CD14-positive monocyte (primary cell): ENCODE data around the gene RAI1. TPM values are rescaled to one million over a fixed set of nuclear protein-coding genes. Genes with fewer than 3 reads are reported as not detected.

Experiments
- DNase-seq, 3 donors: peaks; one replicate each; pipeline ENCODE4 v3.0.0-alpha.2; 2011 to 2022
- H2AFZ ChIP-seq: 2 replicates; pipeline ENCODE4 v1.6.0; 2012; ENCODE audit warnings: mild to moderate bottlenecking, low read depth, low read length, inconsistent platforms; ENCODE audit not compliant: insufficient read depth, poor library complexity, severe bottlenecking
- H3K27ac ChIP-seq, 2 donors: 1 replicate in 1 of 2; 2 replicates in 1 of 2; pipeline ENCODE4 v1.5.1; 2012 to 2013; ENCODE audit warnings: low read length in 2 of 2, control low read depth in 1 of 2, inconsistent platforms in 1 of 2, low read depth in 1 of 2, mild to moderate bottlenecking in 1 of 2
- H3K27me3 ChIP-seq, 2 donors: one replicate each; pipeline versions ENCODE4 v1.6.0 to v1.6.1; 2011 to 2013; ENCODE audit warnings: low read length in 2 of 2; ENCODE audit not compliant: control insufficient read depth in 2 of 2, insufficient read depth in 2 of 2
- H3K36me3 ChIP-seq, 2 donors: replicated peaks in 1 of 2; 1 replicate in 1 of 2; 2 replicates in 1 of 2; pipeline versions ENCODE4 v1.5.1 to v1.6.1; 2012 to 2013; ENCODE audit warnings: low read length in 2 of 2, control low read depth in 1 of 2, inconsistent platforms in 1 of 2, mild to moderate bottlenecking in 1 of 2; ENCODE audit not compliant: insufficient read depth in 2 of 2, control insufficient read depth in 1 of 2
- H3K4me1 ChIP-seq, 2 donors: 1 replicate in 1 of 2; 2 replicates in 1 of 2; pipeline versions ENCODE4 v1.5.1 to v1.6.1; 2012 to 2013; ENCODE audit warnings: low read length in 2 of 2, control low read depth in 1 of 2, inconsistent platforms in 1 of 2, mild to moderate bottlenecking in 1 of 2, moderate library complexity in 1 of 2; ENCODE audit not compliant: insufficient read depth in 2 of 2, control insufficient read depth in 1 of 2
- H3K4me2 ChIP-seq: replicated peaks from 2 replicates; pipeline ENCODE3; 2012; ENCODE audit warnings: low read length, moderate library complexity, mild to moderate bottlenecking; ENCODE audit not compliant: poor library complexity, severe bottlenecking; ENCODE audit errors: extremely low read depth
- H3K4me3 ChIP-seq, 3 experiments: fragments of 200-600 bp in 1 of 3; sonication (generic) in 1 of 3; replicated peaks in 1 of 3; 1 replicate in 2 of 3; 2 replicates in 1 of 3; pipeline ENCODE4 v1.5.1; 2011 to 2013; ENCODE audit warnings: low read length in 3 of 3, mild to moderate bottlenecking in 3 of 3, control low read depth in 2 of 3, low read depth in 2 of 3, inconsistent platforms in 1 of 3, moderate library complexity in 1 of 3
- H3K79me2 ChIP-seq: 2 replicates; pipeline ENCODE4 v1.6.0; 2012; ENCODE audit warnings: mild to moderate bottlenecking, control low read depth, inconsistent platforms, low read length, moderate library complexity; ENCODE audit not compliant: insufficient read depth
- H3K9ac ChIP-seq: 2 replicates; pipeline ENCODE4 v1.6.0; 2017; ENCODE audit warnings: low read length, mild to moderate bottlenecking; ENCODE audit not compliant: insufficient read depth, poor library complexity, severe bottlenecking
- H3K9me3 ChIP-seq, 2 donors: replicated peaks in 1 of 2; 1 replicate in 1 of 2; 2 replicates in 1 of 2; pipeline versions ENCODE4 v1.5.1 to v1.6.1; 2012 to 2013; ENCODE audit warnings: low read length in 2 of 2, control low read depth in 1 of 2; ENCODE audit not compliant: control insufficient read depth in 1 of 2, insufficient read depth in 1 of 2
- H4K20me1 ChIP-seq: 2 replicates; pipeline ENCODE4 v1.6.0; 2012; ENCODE audit warnings: mild to moderate bottlenecking, low read length, control low read depth, moderate library complexity; ENCODE audit not compliant: insufficient read depth
- H3K27ac Mint-ChIP-seq, 7 donors: one replicate each; pipeline ENCODE4 v1.8.0; 2020; ENCODE audit warnings: mild to moderate bottlenecking in 7 of 7, mixed read lengths in 7 of 7, moderate library complexity in 6 of 7, inconsistent platforms in 2 of 7
- H3K27me3 Mint-ChIP-seq, 3 donors: one replicate each; pipeline ENCODE4 v1.8.0; 2021 to 2022; ENCODE audit warnings: low read depth in 3 of 3, mild to moderate bottlenecking in 3 of 3, mixed read lengths in 3 of 3, moderate library complexity in 3 of 3, inconsistent platforms in 1 of 3
- H3K36me3 Mint-ChIP-seq, 2 donors: one replicate each; pipeline ENCODE4 v1.8.0; 2020; ENCODE audit warnings: mixed read lengths in 2 of 2, inconsistent platforms in 1 of 2, mild to moderate bottlenecking in 1 of 2
- H3K4me1 Mint-ChIP-seq: one replicate; pipeline ENCODE4 v1.8.0; 2020; ENCODE audit warnings: mild to moderate bottlenecking, mixed read lengths
- H3K4me3 Mint-ChIP-seq, 2 donors: one replicate each; pipeline ENCODE4 v1.8.0; 2020; ENCODE audit warnings: mild to moderate bottlenecking in 2 of 2, mixed read lengths in 2 of 2, moderate library complexity in 1 of 2
- H3K9me3 Mint-ChIP-seq, 7 donors: one replicate each; pipeline ENCODE4 v1.8.0; 2020 to 2022; ENCODE audit warnings: mixed read lengths in 7 of 7, mild to moderate bottlenecking in 6 of 7, moderate library complexity in 6 of 7, inconsistent platforms in 2 of 7
- CTCF ChIP-seq: fragments of 200-600 bp; IDR thresholded peaks from one replicate; pipeline ENCODE4 v1.8.0; 2022; ENCODE audit warnings: antibody characterized with exemption, mild to moderate bottlenecking
- WGBS: methylation state at CpG from one replicate; pipeline ENCODE4 v1.1.5; 2013; ENCODE audit warnings: missing lambda C conversion rate; ENCODE audit not compliant: insufficient coverage; 5-methylcytosine and 5-hydroxymethylcytosine counted together
- intact Hi-C, 2 donors: fragments of 100-400 bp; cut with micrococcal nuclease; formaldehyde crosslinking; loops; one replicate each; pipeline versions ENCODE4 v1.15.0 to v1.15.1; 2023
- polyA plus RNA-seq, 3 donors: library from polyadenylated mRNA; depleted of rRNA in 1 of 3; unstranded in 2 of 3; stranded (reverse) in 1 of 3; fragments of 300-500 nt in 2 of 3; fragments of >200 nt in 1 of 3; fragmentation: Illumina TruSeq in 2 of 3; gene quantifications; 1 replicate in 2 of 3; 2 replicates in 1 of 3; pipeline ENCODE4 v1.2.3, GENCODE V29; 2012 to 2021

Gene RAI1
- polyA plus RNA-seq, 3 donors, result 0.89 to 4.4 (median 1.5) TPM

- TF ChIP-seq CTCF, result no peak
- Mint-ChIP-seq H3K9me3 (no peaks in the 10 kb centered on the region), H3K27ac (no peak overlapping the region), H3K4me1 (peaks cover 12% of the 10 kb centered on the region), H3K4me3 (no peak overlapping the region), H3K36me3 (peaks cover 30 to 50% of the 10 kb centered on the region in 2 donors), H3K27me3 (peaks cover 2 to 6% (median 2%) of the 10 kb centered on the region in 3 donors)
- H3K36me3 ChIP-seq, result peaks cover 54 to 58% of the 10 kb centered on the region in 2 donors
- H3K9me3 ChIP-seq, result no peaks in the 10 kb centered on the region
- intact Hi-C loops, result no loop called here
- no peak for DNase-seq
- no peaks in the 10 kb centered on the region for H3K79me2 ChIP-seq
- peaks cover 26% of the 10 kb centered on the region for H4K20me1 ChIP-seq
- H3K4me3 ChIP-seq, result no peak overlapping the region
- H3K4me2 ChIP-seq, result no peak overlapping the region
- H3K4me1 ChIP-seq, result peaks cover 0 to 5% of the 10 kb centered on the region in 2 donors
- no peak overlapping the region for H3K27ac ChIP-seq
- H3K27me3 ChIP-seq, result no peaks in the 10 kb centered on the region
- no peak overlapping the region for H3K9ac ChIP-seq
- 98% methylated on average over 27 of the region's 40 CpGs for WGBS
- no peak overlapping the region for H2AFZ ChIP-seq
Observed at GRCh38 chr17:17795946-17796786, 114.9 kb downstream of the RAI1 start.

DNA sequence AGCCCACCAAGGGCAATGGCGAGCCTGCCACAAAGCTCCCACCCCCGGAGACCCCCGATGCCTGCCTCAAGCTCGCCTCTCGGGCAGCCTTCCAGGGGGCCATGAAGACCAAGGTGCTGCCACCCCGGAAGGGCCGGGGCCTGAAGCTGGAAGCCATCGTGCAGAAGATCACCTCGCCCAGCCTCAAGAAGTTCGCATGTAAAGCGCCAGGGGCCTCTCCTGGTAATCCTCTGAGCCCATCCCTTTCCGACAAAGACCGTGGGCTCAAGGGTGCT lies 115.5 kb downstream of the RAI1 start:
- H3K27ac ChIP-seq, result no peak overlapping the region
- no peak overlapping the region for H2AFZ ChIP-seq
- intact Hi-C loops, result no loop called here
- no peak overlapping the region for H3K4me3 Mint-ChIP-seq
- H3K9me3 ChIP-seq, result no peaks in the 10 kb centered on the region
- H3K27me3 ChIP-seq, result no peaks in the 10 kb centered on the region
- no peak for TF ChIP-seq CTCF
- H3K4me3 ChIP-seq, result no peak overlapping the region
- H3K27me3 Mint-ChIP-seq, result peaks cover 0 to 3% (median 2%) of the 10 kb centered on the region in 3 donors
- no peak overlapping the region for H3K9ac ChIP-seq
- no peaks in the 10 kb centered on the region for H3K9me3 Mint-ChIP-seq
- peaks cover 56 to 58% of the 10 kb centered on the region in 2 donors for H3K36me3 ChIP-seq
- H3K4me1 Mint-ChIP-seq, result peaks cover 12% of the 10 kb centered on the region
- H3K27ac Mint-ChIP-seq, result no peak overlapping the region
- H3K36me3 Mint-ChIP-seq, result peaks cover 30 to 52% of the 10 kb centered on the region in 2 donors
- H3K4me2 ChIP-seq, result no peak overlapping the region
- 97% methylated on average over 6 of the region's 13 CpGs for WGBS
- no peak for DNase-seq
- peaks cover 21% of the 10 kb centered on the region for H4K20me1 ChIP-seq
- peaks cover 0 to 5% of the 10 kb centered on the region in 2 donors for H3K4me1 ChIP-seq
- no peaks in the 10 kb centered on the region for H3K79me2 ChIP-seq
